Fibroblast of lung (primary cell): ENCODE data around the gene EIF4A2. TPM values are rescaled to one million over a fixed set of nuclear protein-coding genes. Genes with fewer than 3 reads are reported as not detected.
"Not testable (repeated sequence)": the region's sequence is repeated elsewhere in the genome, so short reads cannot be mapped to it uniquely, and the experiment has no call there.

Source experiments
- DNase-seq, 2 donors: peaks; one replicate each; pipeline versions ENCODE4 v3.0.0 to v3.0.0-alpha.2; 2010; ENCODE audit warnings: low read depth in 2 of 2
- H2AFZ ChIP-seq: 2 replicates; pipeline ENCODE4 v1.5.1; 2012; ENCODE audit warnings: low read length, control low read depth, inconsistent platforms
- H3K27ac ChIP-seq: 2 replicates; pipeline ENCODE4 v1.5.1; 2011; ENCODE audit warnings: low read length, control low read depth; ENCODE audit not compliant: insufficient read depth
- H3K27me3 ChIP-seq: 2 replicates; pipeline ENCODE4 v1.5.1; 2011; ENCODE audit warnings: mild to moderate bottlenecking, low read length; ENCODE audit not compliant: control insufficient read depth, insufficient read depth
- H3K36me3 ChIP-seq: 2 replicates; pipeline ENCODE4 v1.5.1; 2011; ENCODE audit warnings: low read length; ENCODE audit not compliant: control insufficient read depth, insufficient read depth
- H3K4me1 ChIP-seq: 2 replicates; pipeline ENCODE4 v1.5.1; 2011; ENCODE audit warnings: low read length; ENCODE audit not compliant: control insufficient read depth, insufficient read depth; ENCODE audit errors: extremely low read depth
- H3K4me2 ChIP-seq: 2 replicates; pipeline ENCODE4 v1.5.1; 2011; ENCODE audit warnings: low read length, control low read depth; ENCODE audit not compliant: insufficient read depth; ENCODE audit errors: extremely low read depth
- H3K4me3 ChIP-seq, 4 experiments: fragments of 200-600 bp in 1 of 4; sonication (generic) in 1 of 4; replicated peaks in 1 of 4; 2 replicates each; pipeline ENCODE4 v1.5.1; 2011 to 2016; ENCODE audit warnings: low read length in 4 of 4, low read depth in 3 of 4, mild to moderate bottlenecking in 3 of 4, control low read depth in 2 of 4, inconsistent platforms in 1 of 4, mixed read lengths in 1 of 4; ENCODE audit not compliant: insufficient read depth in 1 of 4; ENCODE audit errors: control extremely low read depth in 1 of 4
- H3K79me2 ChIP-seq: 2 replicates; pipeline ENCODE4 v1.5.1; 2012; ENCODE audit warnings: mild to moderate bottlenecking, low read length, inconsistent platforms; ENCODE audit not compliant: control insufficient read depth, insufficient read depth
- H3K9ac ChIP-seq: 2 replicates; pipeline ENCODE4 v1.5.1; 2011; ENCODE audit warnings: mild to moderate bottlenecking, low read length, control low read depth; ENCODE audit not compliant: insufficient read depth
- H3K9me3 ChIP-seq: 2 replicates; pipeline ENCODE4 v1.5.1; 2012; ENCODE audit warnings: low read depth, low read length; ENCODE audit not compliant: control insufficient read depth, insufficient read depth
- H4K20me1 ChIP-seq: 2 replicates; pipeline ENCODE4 v1.5.1; 2011; ENCODE audit warnings: low read length; ENCODE audit not compliant: control insufficient read depth, insufficient read depth; ENCODE audit errors: extremely low read depth
- CTCF ChIP-seq, 2 donors: IDR thresholded peaks in 1 of 2; conservative IDR thresholded peaks in 1 of 2; 1 replicate in 1 of 2; 2 replicates in 1 of 2; pipeline ENCODE4 v1.5.1; 2011 to 2012; ENCODE audit warnings: low read length in 2 of 2, control low read depth in 1 of 2, inconsistent platforms in 1 of 2, low read depth in 1 of 2, mild to moderate bottlenecking in 1 of 2
- EZH2 ChIP-seq: IDR thresholded peaks from 2 replicates; pipeline ENCODE4 v1.5.1; 2012; ENCODE audit warnings: low read length, control low read depth, mild to moderate bottlenecking; ENCODE audit errors: missing control alignments
- polyA plus RNA-seq, 2 donors: library from polyadenylated mRNA; depleted of rRNA in 1 of 2; stranded (reverse) in 1 of 2; unstranded in 1 of 2; fragments of >200 nt; gene quantifications; 2 replicates each; pipeline ENCODE4 v1.2.1, GENCODE V29; 2011 to 2012; ENCODE audit warnings: missing spikeins in 1 of 2
- total RNA-seq: library from RNA; depleted of rRNA; stranded (reverse); fragments of >200 nt; gene quantifications from 2 replicates; pipeline ENCODE4 v1.2.1, GENCODE V29; 2014

Gene EIF4A2
- total and polyA plus RNA-seq, 2 donors (not counting 1 experiment from before 2014, with no cell fraction given), result 432 to 1,128 TPM

- no peaks in the 10 kb centered on the region for H3K36me3 ChIP-seq
- H3K27ac ChIP-seq, result no peak overlapping the region
- no peaks in the 10 kb centered on the region for H3K79me2 ChIP-seq
- H3K4me1 ChIP-seq, result peaks cover 9% of the 10 kb centered on the region
- H3K9me3 ChIP-seq, result no peaks in the 10 kb centered on the region
- DNase-seq, result no peak
- no peak overlapping the region for H2AFZ ChIP-seq
- H3K27me3 ChIP-seq, result no peaks in the 10 kb centered on the region
- H3K4me3 ChIP-seq, result no peak overlapping the region
- H3K9ac ChIP-seq, result no peak overlapping the region
- TF ChIP-seq CTCF (conservative IDR thresholded peaks at IDR 0.05 in 1 of 2, IDR thresholded peaks at IDR 0.05 in 1 of 2; ENCODE audit: low read depth in 1 of 2, low read length in 2 of 2) (no peak), EZH2 (no peak)
- H3K4me2 ChIP-seq, result no peak overlapping the region
- H4K20me1 ChIP-seq, result no peaks in the 10 kb centered on the region
Observed at GRCh38 chr3:186818956-186819355, 35.6 kb downstream of the EIF4A2 start.

GRCh38 chr3:186821429-186822387, 38.3 kb downstream of the EIF4A2 start:
- Histone ChIP-seq H3K4me1 (peaks cover 19% of the 10 kb centered on the region), H3K27me3 (no peaks in the 10 kb centered on the region)

GRCh38 chr3:186822388-186822759, 39.0 kb downstream of the EIF4A2 start:
- not testable (repeated sequence) for H3K27me3 ChIP-seq, H3K4me3 ChIP-seq, H2AFZ ChIP-seq, DNase-seq, H3K36me3 ChIP-seq, H3K27ac ChIP-seq, H4K20me1 ChIP-seq, H3K79me2 ChIP-seq, H3K9ac ChIP-seq, H3K9me3 ChIP-seq, H3K4me2 ChIP-seq
- H3K4me1 ChIP-seq, result peaks cover 19% of the 10 kb centered on the region

More at GRCh38 chr3:186821429-186822387, 38.3 kb downstream of the EIF4A2 start:
- Histone ChIP-seq H3K36me3 (no peaks in the 10 kb centered on the region), H3K79me2 (no peaks in the 10 kb centered on the region), H3K9me3 (no peaks in the 10 kb centered on the region), H3K9ac (peak overlapping the region; percentile 50), H2AFZ (peak overlapping the region; percentile 97), H3K4me3 (peak overlapping the region in 3 of 4 experiments; percentile 0 to 41 (median 19)), H4K20me1 (no peaks in the 10 kb centered on the region), H3K27ac (peak overlapping the region; percentile 57), H3K4me2 (peak overlapping the region; percentile 75)
- DNase-seq, result peak; percentile 71 to 73
- TF ChIP-seq CTCF (conservative IDR thresholded peaks at IDR 0.05 in 1 of 2, IDR thresholded peaks at IDR 0.05 in 1 of 2; ENCODE audit: low read depth in 1 of 2, low read length in 2 of 2) (peak; percentile 70 to 72), EZH2 (no peak)
